ENCODE data around the gene PHOSPHO2.

PHOSPHO2 gene

GRCh38 chr2:169705927-169706326 is 11.7 kb downstream of the PHOSPHO2 start:
- H3K4me3 ChIP-seq (ENCODE audit: low read length): no peak overlapping the region
- no peaks in the 10 kb centered on the region for H3K79me2 ChIP-seq (ENCODE audit: low read length)
- no peaks in the 10 kb centered on the region for H4K20me1 ChIP-seq (ENCODE audit: insufficient read depth, low read length)

GRCh38 chr2:169707626-169708025 is 13.4 kb downstream of the PHOSPHO2 start:
- Histone ChIP-seq H3K9me3 (replicated peaks; ENCODE audit: insufficient read depth, low read length) (no peaks in the 10 kb centered on the region), H2AFZ (ENCODE audit: low read length) (no peak overlapping the region), H3K27me3 (replicated peaks; ENCODE audit: insufficient read depth, low read length) (no peaks in the 10 kb centered on the region), H4K20me1 (ENCODE audit: insufficient read depth, low read length) (no peaks in the 10 kb centered on the region), H3K9ac (ENCODE audit: low read length) (no peak overlapping the region), H3K36me3 (replicated peaks; ENCODE audit: insufficient read depth, low read length) (no peaks in the 10 kb centered on the region), H3K4me3 (ENCODE audit: low read length) (no peak overlapping the region), H3K27ac (ENCODE audit: low read length) (no peak overlapping the region), H3K4me1 (ENCODE audit: low read length) (no peaks in the 10 kb centered on the region), H3K79me2 (ENCODE audit: low read length) (no peaks in the 10 kb centered on the region), H3K4me2 (ENCODE audit: low read depth, low read length) (no peak overlapping the region), H3F3A (ENCODE audit: insufficient read depth, low read length) (no peaks in the 10 kb centered on the region), H3K9me2 (replicated peaks; ENCODE audit: insufficient read depth, low read length) (no peaks in the 10 kb centered on the region)
- no peak for TF ChIP-seq EZH2phosphoT487 (IDR thresholded peaks at IDR 0.05; ENCODE audit: low read length)
- no peak for TF ChIP-seq CTCF (IDR thresholded peaks at IDR 0.05; ENCODE audit: low read length)
- TF ChIP-seq EZH2 (optimal IDR thresholded peaks at IDR 0.05; ENCODE audit: low read depth, low read length): no peak
- no peak for DNase-seq

More at GRCh38 chr2:169705927-169706326, 11.7 kb downstream of the PHOSPHO2 start:
- Histone ChIP-seq H3F3A (ENCODE audit: insufficient read depth, low read length) (no peaks in the 10 kb centered on the region), H3K36me3 (replicated peaks; ENCODE audit: insufficient read depth, low read length) (no peaks in the 10 kb centered on the region), H3K9me2 (replicated peaks; ENCODE audit: insufficient read depth, low read length) (no peaks in the 10 kb centered on the region), H2AFZ (ENCODE audit: low read length) (no peak overlapping the region), H3K4me1 (ENCODE audit: low read length) (no peaks in the 10 kb centered on the region), H3K9me3 (replicated peaks; ENCODE audit: insufficient read depth, low read length) (no peaks in the 10 kb centered on the region), H3K9ac (ENCODE audit: low read length) (no peak overlapping the region), H3K27ac (ENCODE audit: low read length) (no peak overlapping the region), H3K4me2 (ENCODE audit: low read depth, low read length) (no peak overlapping the region), H3K27me3 (replicated peaks; ENCODE audit: insufficient read depth, low read length) (no peaks in the 10 kb centered on the region)
- TF ChIP-seq CTCF (IDR thresholded peaks at IDR 0.05; ENCODE audit: low read length): no peak
- TF ChIP-seq EZH2 (optimal IDR thresholded peaks at IDR 0.05; ENCODE audit: low read depth, low read length): no peak
- TF ChIP-seq EZH2phosphoT487 (IDR thresholded peaks at IDR 0.05; ENCODE audit: low read length): no peak
- no peak for DNase-seq

- TF ChIP-seq CTCF (IDR thresholded peaks at IDR 0.05; ENCODE audit: low read length): no peak
- TF ChIP-seq EZH2phosphoT487 (IDR thresholded peaks at IDR 0.05; ENCODE audit: low read length): no peak
- no peaks in the 10 kb centered on the region for H3K4me1 ChIP-seq (ENCODE audit: low read length)
- no peak for DNase-seq
- H3K4me2 ChIP-seq (ENCODE audit: low read depth, low read length): no peak overlapping the region
- no peaks in the 10 kb centered on the region for H3K79me2 ChIP-seq (ENCODE audit: low read length)
- H3K36me3 ChIP-seq (replicated peaks; ENCODE audit: insufficient read depth, low read length): no peaks in the 10 kb centered on the region
- H3K27ac ChIP-seq (ENCODE audit: low read length): no peak overlapping the region
- no peak overlapping the region for H3K4me3 ChIP-seq (ENCODE audit: low read length)
- no peaks in the 10 kb centered on the region for H3K9me3 ChIP-seq (replicated peaks; ENCODE audit: insufficient read depth, low read length)
- H2AFZ ChIP-seq (ENCODE audit: low read length): no peak overlapping the region
- no peaks in the 10 kb centered on the region for H3K9me2 ChIP-seq (replicated peaks; ENCODE audit: insufficient read depth, low read length)
- H4K20me1 ChIP-seq (ENCODE audit: insufficient read depth, low read length): no peaks in the 10 kb centered on the region
- no peaks in the 10 kb centered on the region for H3F3A ChIP-seq (ENCODE audit: insufficient read depth, low read length)
- H3K27me3 ChIP-seq (replicated peaks; ENCODE audit: insufficient read depth, low read length): no peaks in the 10 kb centered on the region
- no peak overlapping the region for H3K9ac ChIP-seq (ENCODE audit: low read length)
These were observed 15.1 kb downstream of the PHOSPHO2 start for GRCh38 chr2:169709331-169709730.
